Muscle of leg (tissue), 11 donors: Measurements from ENCODE around the gene TNNC1. TPM values are rescaled to one million over a fixed set of nuclear protein-coding genes. Genes with fewer than 3 reads are reported as not detected.

Source experiments
- DNase-seq: peaks from one replicate; pipeline ENCODE4 v3.0.0; 2013
- H3K27ac ChIP-seq: one replicate; pipeline ENCODE4 v1.5.1; 2013; ENCODE audit warnings: mild to moderate bottlenecking, low read length, control low read depth
- H3K27me3 ChIP-seq: one replicate; pipeline ENCODE4 v1.6.1; 2013; ENCODE audit warnings: low read length; ENCODE audit not compliant: control insufficient read depth, insufficient read depth
- H3K36me3 ChIP-seq: one replicate; pipeline ENCODE4 v1.6.1; 2013; ENCODE audit warnings: low read length; ENCODE audit not compliant: control insufficient read depth, insufficient read depth
- H3K4me1 ChIP-seq: one replicate; pipeline ENCODE4 v1.6.1; 2013; ENCODE audit warnings: low read length; ENCODE audit not compliant: control insufficient read depth, insufficient read depth
- H3K4me3 ChIP-seq: one replicate; pipeline ENCODE4 v1.5.1; 2013; ENCODE audit warnings: low read length, control low read depth
- H3K9me3 ChIP-seq: replicated peaks from 2 replicates; pipeline ENCODE4 v1.6.1; 2013; ENCODE audit warnings: low read depth, low read length; ENCODE audit not compliant: control insufficient read depth
- WGBS: methylation state at CpG from one replicate; pipeline ENCODE4 v1.1.5; 2013; ENCODE audit warnings: missing lambda C conversion rate; ENCODE audit not compliant: insufficient coverage; 5-methylcytosine and 5-hydroxymethylcytosine counted together
- polyA plus RNA-seq, 8 donors: library from polyadenylated mRNA; unstranded; fragments of 120-200 nt; gene quantifications; one replicate each; pipeline versions ENCODE4 v1.2.1 to v1.2.3, GENCODE V29; 2013; ENCODE audit warnings: inconsistent platforms in 1 of 8, low replicate concordance in 1 of 8; ENCODE audit not compliant: insufficient read length in 8 of 8, insufficient read depth in 1 of 8
- total RNA-seq: library from RNA; stranded (reverse); fragments of 120-200 nt; gene quantifications from one replicate; pipeline ENCODE4 v1.2.4, GENCODE V29; 2013

TNNC1 gene
- total and polyA plus RNA-seq, 9 donors: 521 to 1,724 (median 617) TPM

DNA sequence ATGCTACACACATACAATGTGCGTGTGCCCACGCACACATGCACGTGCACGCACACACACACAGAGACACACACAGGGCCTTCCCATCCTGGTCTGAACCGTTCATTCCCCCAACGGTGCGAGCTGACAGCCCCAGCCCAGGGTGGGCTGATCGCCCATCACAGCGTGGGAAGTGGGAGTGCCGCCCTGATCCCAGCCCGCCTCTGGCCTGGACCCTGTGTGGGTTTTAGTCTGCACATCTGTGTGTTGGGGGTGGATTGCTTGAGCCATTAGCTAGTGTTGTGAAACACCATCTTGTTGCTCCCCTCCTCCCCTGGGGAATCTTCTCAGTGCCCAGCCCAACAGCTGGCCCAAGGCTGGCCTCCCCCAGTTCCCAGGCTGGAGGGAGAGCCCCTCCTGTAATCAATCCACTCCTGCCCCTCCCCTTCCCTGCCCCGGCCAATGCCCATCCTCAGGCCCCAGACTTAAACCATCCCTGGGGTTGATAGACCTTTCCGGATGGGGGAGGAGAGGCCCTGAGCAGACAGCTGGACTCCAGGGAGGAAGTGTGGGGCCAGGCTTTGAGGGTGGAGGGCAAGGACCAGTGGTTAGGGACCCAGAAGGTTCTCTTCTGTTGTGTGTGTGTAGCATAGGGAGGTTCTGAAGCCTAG, 17.2 kb downstream of the TNNC1 start:
- Histone ChIP-seq H3K27me3 (no peaks in the 10 kb centered on the region), H3K4me1 (peaks cover 69% of the 10 kb centered on the region), H3K36me3 (peaks cover 5% of the 10 kb centered on the region), H3K4me3 (no peak overlapping the region), H3K9me3 (no peaks in the 10 kb centered on the region), H3K27ac (peak overlapping the region; percentile 82)
- 60% methylated on average over 2 of the region's 13 CpGs for WGBS
- DNase-seq: peak; percentile 78

DNA sequence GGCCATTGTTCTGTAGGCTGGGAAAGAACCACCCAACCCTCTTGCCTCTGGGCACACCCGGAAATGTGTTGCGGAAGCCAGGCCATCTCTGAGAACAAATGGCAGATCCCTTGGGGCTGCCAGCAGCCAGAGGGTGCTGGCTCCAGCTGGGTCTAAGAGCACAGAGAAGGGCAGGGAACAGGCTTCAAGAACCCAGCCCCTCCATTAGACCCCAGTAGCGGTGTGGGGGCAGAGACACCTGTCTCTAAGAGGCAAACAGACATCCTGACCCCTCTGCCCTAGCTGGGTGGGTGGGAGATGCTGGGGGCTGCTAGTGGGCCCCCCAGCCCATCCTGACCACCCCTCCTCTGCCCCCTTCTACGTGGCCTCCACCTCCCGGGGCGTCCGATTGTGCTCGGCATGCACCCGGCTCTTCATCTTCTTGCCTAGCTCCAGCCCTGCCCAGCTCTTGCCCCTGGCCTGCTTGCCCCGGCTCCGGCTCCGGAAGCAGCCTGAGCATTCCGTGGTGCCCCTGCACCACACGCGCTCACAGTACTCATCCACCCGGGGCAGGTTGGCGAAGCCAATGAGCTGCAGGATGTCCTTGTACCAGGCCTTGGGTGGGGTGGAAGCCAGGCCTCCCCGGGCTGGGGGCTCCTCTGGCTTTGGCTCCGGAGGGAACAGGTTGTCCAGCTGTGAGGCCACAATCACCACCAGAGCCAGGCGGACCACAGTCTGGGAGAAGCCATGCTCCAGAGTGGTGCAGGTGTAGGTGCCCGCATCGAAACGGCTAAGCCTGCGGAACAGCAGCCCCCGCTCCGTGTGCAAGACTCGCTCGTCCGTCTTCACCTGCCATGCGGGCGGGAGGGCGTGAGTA, 18.4 kb downstream of the TNNC1 start:
- H3K4me3 ChIP-seq: no peak overlapping the region
- no peak for DNase-seq
- H3K36me3 ChIP-seq: peaks cover 2% of the 10 kb centered on the region
- H3K27ac ChIP-seq: no peak overlapping the region
- H3K27me3 ChIP-seq: no peaks in the 10 kb centered on the region
- peaks cover 74% of the 10 kb centered on the region for H3K4me1 ChIP-seq
- H3K9me3 ChIP-seq: no peaks in the 10 kb centered on the region
- WGBS: 89% methylated on average over 27 of the region's 32 CpGs

DNA sequence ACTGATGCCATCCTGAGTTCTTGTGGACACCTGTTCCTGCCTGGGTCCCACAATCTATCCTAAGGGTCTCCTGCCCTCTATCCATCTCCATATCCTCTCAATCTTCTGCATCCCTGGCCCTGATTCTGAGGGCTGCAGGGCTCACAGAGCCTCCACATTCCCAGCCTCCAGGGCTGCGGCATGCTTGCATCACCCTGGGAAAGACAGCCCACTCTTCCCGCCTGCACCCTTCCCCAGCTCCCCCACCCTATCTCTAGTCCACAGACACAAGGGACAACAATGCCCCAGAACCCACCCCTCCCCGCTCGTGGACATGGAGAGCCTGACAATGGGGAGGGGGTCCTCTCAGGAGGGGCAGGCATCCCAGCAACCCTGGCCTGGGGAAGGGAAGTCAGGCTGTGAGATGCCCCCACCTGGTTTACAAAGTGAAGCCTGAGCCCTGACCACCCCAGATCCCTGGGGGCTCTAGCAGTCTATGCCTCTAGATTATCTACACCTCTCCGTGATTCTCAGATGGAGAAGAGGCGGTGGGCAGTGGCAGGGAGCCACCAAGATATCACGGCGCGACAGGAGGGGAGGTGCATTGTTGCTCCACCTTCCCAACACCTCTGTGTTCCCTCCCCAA, 19.2 kb downstream of the TNNC1 start:
- Histone ChIP-seq H3K9me3 (no peaks in the 10 kb centered on the region), H3K36me3 (no peaks in the 10 kb centered on the region), H3K4me3 (no peak overlapping the region), H3K27me3 (no peaks in the 10 kb centered on the region), H3K4me1 (peaks cover 80% of the 10 kb centered on the region), H3K27ac (no peak overlapping the region)
- no peak for DNase-seq
- WGBS: 91% methylated on average over 1 of the region's 9 CpGs

DNA sequence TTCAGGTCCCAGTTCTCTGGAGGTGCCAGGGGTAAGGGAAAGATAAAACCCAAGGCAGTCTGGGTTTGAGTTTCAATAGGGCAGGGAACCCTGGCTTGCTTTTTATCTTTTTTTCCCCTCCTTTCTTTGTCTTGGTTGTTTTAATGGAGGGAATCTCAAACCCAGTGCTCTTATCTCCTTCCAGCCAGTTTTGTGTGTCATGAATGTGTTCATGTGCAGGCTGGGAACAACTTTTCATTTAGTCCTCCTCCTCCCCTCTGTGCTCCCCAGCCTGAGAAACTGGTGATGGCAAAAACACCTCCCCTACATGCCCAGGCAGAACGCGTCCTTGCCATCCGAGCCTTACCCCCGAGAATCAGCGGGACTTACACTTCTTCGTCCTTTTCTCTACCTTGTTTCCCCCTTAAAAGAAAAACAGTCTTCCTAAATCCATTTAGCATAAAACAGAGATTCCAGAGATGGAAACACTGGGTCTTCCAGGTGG, 19.8 kb downstream of the TNNC1 start:
- 40% methylated on average over 5 of the region's 6 CpGs for WGBS
- Histone ChIP-seq H3K27ac (peak overlapping the region; percentile 79), H3K9me3 (no peaks in the 10 kb centered on the region), H3K27me3 (no peaks in the 10 kb centered on the region), H3K36me3 (no peaks in the 10 kb centered on the region), H3K4me3 (no peak overlapping the region), H3K4me1 (peaks cover 83% of the 10 kb centered on the region)
- no peak for DNase-seq

DNA sequence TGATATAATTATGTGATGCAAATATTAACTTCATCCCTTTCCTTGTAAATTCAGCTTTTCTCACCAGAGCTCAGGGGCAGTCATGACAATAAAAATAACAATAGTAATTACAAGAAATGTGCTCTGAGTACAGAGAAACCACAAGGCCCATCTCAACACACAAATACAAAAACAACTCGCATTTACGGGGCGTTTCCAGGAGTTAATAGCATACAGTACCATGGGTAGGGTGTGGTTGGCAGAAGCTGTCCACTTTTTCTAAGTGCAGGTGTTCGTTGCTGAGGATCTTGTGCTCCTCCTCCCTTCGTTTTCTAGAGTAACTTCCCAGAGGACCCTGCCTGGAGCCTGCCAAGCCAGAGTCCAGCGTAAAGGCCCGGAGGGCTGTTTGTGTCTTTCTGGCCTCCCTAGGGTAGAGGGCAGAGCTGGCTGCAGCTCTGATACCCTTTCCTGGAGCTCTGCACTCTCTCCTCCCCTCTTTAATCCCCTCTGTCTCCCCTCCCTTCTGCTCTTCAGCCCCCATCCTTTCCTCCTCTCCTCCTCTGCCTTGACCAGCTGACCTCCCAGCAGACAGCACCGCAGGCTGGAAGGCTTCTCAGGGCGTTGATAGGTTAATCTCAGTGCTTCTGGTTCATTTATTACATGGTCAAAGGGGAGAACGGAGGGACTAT, 20.4 kb downstream of the TNNC1 start:
- WGBS: 0% methylated on average over 1 of the region's 10 CpGs
- DNase-seq: no peak
- Histone ChIP-seq H3K4me1 (peaks cover 80% of the 10 kb centered on the region), H3K27me3 (no peaks in the 10 kb centered on the region), H3K9me3 (no peaks in the 10 kb centered on the region), H3K36me3 (no peaks in the 10 kb centered on the region), H3K4me3 (no peak overlapping the region), H3K27ac (peak overlapping the region; percentile 79)

DNA sequence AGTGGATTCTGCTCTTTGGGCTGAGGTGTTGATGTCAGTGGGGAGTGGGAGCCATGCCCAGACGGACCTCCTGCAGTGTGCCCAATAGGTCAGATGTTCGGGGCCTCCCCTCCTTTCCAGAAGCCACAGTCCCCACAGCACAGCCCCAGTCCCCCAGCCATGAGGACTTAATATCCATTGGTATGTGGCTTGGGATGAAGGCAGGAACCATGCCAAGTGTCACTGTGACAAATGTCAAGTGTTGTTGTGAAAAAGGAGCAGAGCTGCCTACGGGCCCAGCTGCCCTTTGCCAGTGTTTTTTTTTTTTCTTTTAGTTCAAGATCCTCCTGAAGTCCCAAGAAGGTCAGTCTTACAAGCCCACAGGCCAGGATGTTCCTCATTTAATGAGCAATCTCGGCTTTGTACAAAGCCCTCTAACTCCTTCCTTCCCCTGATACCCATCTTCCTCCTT, 21.1 kb downstream of the TNNC1 start:
- H3K27ac ChIP-seq: peak overlapping the region; percentile 79
- no peaks in the 10 kb centered on the region for H3K9me3 ChIP-seq
- WGBS: 14% methylated on average over 2 of the region's 4 CpGs
- no peaks in the 10 kb centered on the region for H3K27me3 ChIP-seq
- no peak overlapping the region for H3K4me3 ChIP-seq
- H3K4me1 ChIP-seq: peaks cover 74% of the 10 kb centered on the region
- no peaks in the 10 kb centered on the region for H3K36me3 ChIP-seq
- DNase-seq: peak; percentile 56

DNA sequence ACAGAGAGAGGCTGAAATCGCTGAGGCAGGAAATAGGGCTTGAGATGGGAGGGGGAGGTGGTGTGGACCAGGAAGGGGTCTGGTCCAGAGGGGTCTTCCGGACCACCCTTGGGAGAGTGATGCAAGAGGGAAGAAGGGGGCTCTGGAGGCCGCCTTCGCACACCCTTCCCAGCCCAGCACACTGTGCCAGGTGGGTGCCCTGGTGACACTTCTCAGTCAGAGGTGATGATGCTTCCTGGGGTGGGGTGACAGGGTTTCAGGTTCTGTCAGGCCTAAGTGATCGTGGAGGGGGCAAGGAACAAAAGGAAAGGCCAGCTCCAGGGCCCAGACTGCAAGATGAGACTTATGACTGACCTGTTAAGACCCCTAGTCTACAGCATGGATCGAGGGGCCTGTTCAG, 21.6 kb downstream of the TNNC1 start:
- Histone ChIP-seq H3K27me3 (no peaks in the 10 kb centered on the region), H3K4me1 (peaks cover 69% of the 10 kb centered on the region), H3K4me3 (no peak overlapping the region), H3K27ac (peak overlapping the region; percentile 79), H3K36me3 (no peaks in the 10 kb centered on the region), H3K9me3 (no peaks in the 10 kb centered on the region)
- DNase-seq: no peak
- 76% methylated on average over 5 of the region's 6 CpGs for WGBS

DNA sequence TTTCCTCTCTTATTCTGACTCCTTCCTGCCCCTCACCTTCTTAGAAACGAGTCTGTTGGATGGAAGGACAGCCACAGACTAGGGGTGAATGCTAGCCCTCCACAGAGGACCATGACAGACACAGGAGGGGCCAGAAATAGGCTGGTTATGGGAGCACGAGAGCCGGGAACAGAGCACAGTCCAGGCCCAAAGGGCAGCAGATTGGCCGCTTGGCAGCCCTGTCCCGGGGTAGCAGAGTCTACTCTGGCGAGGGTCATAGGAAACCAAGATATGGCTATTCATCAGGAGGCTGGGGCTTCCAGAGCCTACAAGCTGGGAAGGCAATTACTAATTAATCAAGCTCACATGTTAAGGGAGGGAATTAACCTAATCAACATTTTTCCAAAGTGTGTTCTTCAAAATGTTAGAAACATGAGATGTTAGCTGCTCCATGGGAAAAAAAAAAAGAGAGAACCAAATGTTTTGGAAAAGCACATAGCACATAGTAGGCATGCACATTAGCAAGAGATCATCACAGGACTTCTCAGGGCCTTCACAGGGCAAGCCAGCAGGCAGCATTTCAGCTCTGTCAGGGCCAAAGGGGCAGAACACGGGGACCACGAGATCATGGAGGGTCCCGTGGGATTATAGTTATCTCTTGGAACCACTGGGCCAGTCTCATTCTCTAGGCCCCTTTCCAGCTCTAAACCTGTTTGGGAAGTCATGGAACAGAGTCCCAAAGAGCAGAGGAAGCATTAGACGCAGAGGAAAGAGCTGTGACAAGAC, 22.2 kb downstream of the TNNC1 start:
- H3K27ac ChIP-seq: no peak overlapping the region
- no peak for DNase-seq
- H3K4me3 ChIP-seq: no peak overlapping the region
- peaks cover 63% of the 10 kb centered on the region for H3K4me1 ChIP-seq
- H3K36me3 ChIP-seq: no peaks in the 10 kb centered on the region
- no peaks in the 10 kb centered on the region for H3K9me3 ChIP-seq
- 79% methylated on average over 4 of the region's 10 CpGs for WGBS
- H3K27me3 ChIP-seq: no peaks in the 10 kb centered on the region

DNA sequence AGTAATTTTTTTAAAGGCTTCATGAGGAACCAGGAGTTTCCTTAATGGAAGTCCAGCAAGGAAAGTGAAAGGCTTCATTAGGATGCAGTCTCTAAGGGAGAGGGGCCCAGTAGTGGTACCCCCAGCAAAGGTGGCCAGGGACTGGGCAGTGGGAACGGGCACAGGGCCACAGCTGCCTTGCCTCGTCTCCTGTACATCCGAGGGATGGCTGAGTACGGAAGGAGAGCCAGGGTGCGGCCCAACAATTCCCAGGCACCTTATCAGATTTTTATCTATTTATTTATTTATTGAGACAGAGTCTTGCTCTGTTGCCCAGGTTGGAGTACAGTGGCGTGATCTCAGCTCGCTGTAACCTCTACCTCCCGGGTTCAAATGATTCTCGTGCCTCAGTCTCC, 23.4 kb downstream of the TNNC1 start:
- WGBS: 100% methylated on average over 4 of the region's 9 CpGs
- Histone ChIP-seq H3K27ac (peak overlapping the region; percentile 73), H3K27me3 (no peaks in the 10 kb centered on the region), H3K4me1 (peaks cover 53% of the 10 kb centered on the region), H3K4me3 (no peak overlapping the region), H3K9me3 (no peaks in the 10 kb centered on the region), H3K36me3 (no peaks in the 10 kb centered on the region)
- no peak for DNase-seq
